Superior temporal gyrus (tissue), 1 donor: Measurements from ENCODE around the gene MALT1.
A peak's percentile ranks its signal among the peaks of the same experiment; 100 is the strongest.
"Not testable (repeated sequence)": the region's sequence is repeated elsewhere in the genome, so short reads cannot be mapped to it uniquely, and the experiment has no call there.

Source experiments
- DNase-seq: peaks from one replicate; pipeline ENCODE4 v3.0.0-alpha.2; 2016; ENCODE audit errors: extremely low spot score

The MALT1 gene

DNA sequence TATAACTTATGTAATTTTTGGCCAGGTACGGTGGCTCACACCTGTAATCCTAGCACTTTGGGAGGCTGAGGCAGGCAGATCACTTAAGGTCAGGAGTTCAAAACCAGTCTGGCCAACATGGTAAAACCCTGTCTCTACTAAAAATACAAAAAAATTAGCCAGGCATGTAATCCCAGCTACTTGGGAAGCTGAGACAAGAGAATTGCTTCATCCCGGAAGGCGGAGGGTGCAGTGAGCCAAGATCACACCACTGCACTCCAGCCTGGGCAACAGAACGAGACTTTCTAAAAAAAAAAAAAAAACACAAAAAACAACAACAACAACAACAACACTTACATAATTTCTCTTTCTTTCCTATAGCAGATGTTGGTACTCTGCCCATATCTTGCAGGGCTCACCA is 105.3 kb downstream of the MALT1 start:
- not testable (repeated sequence) for DNase-seq

DNA sequence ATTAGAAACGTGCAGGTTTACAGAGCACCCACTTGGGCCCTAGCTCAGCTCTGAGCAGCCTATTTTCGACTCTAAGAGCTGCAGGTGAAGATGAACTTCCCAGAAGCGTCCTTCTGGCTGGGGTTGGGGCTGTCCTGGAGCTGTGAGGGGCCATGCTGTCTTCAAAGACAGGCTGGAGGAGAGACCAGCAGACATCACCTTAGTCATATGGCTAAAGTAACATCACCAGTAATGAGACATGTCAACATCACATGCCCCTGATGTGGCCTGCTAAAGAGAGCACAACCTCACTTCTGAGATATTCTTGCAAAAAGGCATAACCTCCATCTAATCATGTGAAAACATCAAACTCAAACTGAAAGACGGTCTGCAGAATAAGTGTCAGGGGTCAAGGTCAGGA is 106.2 kb downstream of the MALT1 start:
- no peak for DNase-seq

DNA sequence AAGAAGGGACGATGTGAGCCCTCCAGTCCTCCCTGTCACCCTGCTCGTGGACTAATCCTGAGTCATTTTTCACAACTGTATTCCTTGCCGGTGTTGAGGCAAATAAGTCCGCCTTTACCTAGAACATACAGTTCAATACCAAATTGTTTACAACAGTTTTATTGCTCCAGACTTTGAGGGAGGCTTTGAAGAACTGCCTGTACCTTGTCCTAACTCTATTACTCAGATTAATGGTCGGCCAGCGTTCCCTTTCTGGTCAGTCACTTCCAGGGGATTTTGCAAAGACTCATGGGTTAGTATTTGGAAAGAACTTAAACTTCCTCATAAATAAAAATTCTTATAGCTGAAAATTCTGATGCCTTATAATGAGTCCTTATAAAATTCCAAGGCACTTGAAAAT is 108.3 kb downstream of the MALT1 start:
- no peak for DNase-seq

DNA sequence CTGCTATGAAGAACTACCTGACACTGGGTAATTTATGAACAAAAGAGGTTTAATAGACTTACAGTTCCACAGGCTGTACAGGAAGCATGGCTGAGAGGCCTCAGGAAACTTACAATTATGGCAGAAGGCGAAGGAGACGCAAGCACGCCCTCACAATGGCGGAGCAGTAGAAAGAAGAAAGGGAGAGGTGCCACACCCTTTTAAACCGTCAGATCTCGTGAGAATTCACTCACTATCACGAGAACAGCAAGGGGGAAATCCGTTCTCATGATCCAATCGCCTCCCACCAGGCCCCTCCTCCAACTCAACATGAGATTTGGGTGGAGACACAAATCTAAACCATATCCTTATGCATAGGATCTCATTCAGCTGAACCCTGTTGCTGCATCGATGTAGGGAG is 108.8 kb downstream of the MALT1 start:
- DNase-seq: no peak

DNA sequence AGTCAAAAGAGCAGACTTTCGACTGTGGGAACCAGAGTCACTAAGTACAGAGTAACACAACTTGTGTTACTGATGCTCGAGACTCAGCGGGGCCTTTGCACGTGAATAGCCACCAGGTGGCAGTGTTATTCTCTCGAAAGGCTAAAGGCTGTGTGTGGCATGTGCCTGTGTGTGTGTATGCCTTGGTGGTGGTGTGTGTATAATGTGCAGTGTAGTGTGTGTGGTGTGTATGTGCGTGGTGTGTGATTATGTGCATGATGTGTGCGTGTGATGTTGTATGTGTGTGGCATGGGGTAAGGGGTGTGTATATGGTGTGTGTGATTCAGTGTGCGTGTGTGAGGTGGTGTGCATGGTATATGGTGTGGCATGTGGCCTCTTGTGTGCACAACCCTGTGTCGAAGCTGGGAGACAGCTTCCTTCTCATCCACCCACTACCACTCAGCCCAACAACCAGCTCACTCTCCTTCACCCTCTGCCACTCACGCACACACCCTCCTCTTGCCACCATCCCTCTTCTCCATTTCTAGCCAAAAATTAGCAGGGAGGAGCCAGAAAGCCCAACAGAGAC is 110.4 kb downstream of the MALT1 start:
- peak; percentile 97 for DNase-seq

DNA sequence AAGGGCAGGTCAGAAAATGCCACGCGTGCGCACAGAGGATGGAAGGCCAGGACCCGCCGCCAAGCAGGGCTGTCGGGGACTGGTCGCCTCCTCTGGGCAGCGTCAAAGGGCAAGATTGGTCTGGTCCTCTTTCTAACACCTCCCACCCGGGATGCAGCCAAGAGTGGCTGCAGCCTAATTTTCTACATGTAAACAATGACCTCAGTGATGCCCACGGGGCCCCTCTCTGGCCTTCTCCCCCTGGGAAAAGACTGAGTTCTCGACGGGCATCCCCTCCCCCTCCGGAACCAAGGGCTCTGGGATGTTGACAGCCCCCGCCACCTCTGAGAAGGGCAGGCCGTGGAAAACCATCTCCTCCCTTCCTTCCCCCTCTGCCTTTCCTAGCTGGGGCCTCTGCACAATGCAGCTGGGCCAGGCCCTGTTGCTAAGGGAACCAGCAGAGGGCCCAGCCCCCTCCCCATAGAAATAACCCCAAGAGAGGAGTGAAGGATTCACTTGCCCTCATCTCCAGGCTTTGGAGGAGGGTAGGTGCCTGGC is 113.4 kb downstream of the MALT1 start:
- DNase-seq: no peak

DNA sequence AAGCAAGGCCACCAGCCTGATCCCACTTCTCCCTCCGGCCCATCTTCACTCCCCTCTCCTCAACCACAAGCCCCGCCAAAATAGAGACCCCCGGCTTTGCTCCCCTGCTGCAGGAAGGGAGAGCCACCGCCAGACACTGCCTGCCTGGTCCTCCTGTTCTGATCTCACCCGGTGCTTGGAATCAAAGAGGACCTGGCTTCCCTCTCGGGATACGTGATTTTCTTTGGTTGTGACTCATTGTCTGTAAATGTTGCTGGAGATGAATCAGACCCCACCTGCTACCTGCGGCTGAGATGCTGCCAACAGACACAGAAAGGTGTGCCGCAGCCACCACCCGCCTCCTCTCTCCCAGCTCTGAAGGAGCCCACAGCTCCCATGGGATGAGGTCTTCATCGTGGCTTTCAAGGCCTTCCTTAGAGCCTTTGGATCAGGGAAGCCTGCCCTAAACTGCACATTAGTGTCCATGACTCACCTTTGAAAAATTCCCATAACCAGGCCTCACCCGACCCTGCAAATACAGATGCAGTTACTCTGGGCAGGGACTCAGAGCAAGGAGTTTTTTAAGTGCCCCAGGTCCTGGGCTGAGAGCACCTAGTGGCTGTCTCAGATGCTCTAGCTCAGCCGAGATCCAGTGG is 114.0 kb downstream of the MALT1 start:
- no peak for DNase-seq

DNA sequence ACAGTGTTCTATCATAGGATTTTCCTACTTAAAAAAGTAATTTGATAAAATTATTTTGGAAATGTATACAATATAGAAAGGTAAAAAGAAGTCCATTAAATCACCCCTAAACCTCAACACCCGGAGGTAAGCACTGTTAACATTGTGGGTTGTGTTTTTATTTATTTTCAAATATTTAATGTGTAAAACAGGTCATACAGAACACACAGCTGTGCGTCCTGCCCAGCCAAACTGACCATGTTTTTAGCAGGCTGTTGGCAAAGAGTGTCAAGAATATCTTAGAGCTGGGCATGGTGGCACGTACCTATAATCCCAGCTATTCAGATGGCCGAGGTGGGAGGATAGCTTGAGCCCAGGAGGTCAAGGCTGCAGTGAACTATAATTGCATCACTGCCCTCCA is 114.6 kb downstream of the MALT1 start:
- no peak for DNase-seq

DNA sequence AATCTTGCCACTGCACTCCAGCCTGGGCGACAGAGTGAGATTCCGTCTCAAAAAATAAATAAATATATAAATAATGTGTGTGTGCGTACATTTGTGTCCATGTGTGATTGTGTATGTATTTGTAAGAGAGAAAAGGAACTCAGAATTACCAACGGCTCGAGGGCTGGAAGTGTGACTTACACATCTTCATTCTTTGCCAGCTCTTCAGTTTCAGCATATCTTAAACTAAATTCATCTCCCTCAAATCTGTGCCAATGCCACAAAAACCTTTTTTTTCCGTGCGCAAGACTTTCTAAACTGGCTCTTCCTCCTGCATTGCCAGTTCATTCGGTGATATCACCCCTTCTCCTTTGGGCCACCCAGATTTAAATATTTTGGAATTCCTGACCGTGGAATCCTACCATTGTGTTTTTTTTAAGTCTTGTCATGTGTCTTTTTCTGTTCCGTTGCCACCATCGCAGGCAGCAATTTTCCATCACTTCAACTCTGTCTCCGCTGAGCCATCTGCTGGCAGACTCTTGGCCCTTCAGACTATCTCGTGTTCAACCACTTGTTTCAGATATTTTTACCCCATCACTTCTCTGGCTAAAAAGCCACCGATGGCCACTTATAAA is 116.4 kb downstream of the MALT1 start:
- peak; percentile 73 for DNase-seq

DNA sequence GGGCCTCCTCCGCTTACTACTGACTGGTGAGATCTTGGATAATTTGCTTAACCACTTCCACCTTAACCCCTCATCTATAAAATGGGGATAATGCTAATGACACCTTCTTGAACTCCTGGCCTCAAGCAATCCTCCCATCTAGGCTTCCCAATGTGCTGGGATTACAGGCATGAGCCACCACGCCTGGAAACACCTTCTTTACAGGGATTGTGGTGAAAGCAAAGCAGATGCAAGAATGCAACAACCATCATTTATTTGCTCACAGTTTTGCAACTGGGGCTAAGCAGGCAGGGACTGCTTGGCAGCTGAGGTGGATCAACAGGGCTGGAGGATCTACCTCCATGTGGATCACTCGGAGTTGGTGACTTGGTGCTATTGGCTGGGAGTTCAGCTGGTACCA is 117.2 kb downstream of the MALT1 start:
- DNase-seq: no peak

DNA sequence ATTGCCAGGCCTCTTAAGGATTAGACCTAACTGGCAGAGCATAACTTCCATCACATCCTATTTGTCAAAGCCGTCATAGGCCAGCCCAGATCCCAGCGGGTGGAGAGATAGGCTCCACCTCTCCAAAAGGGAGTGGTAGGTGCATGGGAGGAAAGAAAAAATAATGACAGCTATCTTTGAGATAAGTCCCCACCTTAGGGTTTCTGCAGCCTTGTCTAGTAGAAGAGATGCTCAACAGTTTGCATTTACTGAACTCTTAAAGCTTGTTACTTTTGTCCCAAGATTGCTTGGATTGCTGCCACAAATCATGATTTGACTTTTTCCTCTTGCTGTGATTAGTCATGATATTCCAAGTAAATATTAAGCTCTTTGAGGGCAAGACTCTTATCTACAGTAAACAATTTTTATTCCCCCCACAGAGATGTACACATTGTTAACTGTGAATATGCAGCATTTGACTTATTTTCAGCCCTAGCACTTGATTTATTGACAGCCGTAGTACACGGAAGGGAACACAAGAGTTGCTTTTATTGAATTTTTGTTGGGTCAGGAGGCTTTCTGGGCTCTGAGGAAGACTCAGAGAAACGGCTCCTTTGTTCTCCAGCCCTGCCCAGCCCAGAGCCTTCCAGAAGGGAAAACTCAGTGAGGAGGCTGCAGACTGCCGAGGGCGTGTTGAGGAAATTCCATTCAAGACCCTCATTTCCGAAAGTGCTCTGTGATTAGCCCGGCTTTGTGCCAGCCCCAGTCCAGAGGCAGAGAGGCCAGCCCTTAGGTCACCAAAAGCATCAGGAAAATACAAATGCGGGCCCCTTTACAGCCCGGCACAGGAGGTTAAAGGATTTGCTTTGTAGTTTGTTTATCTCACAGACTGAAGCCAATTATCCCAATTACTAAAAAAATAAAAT is 118.0 kb downstream of the MALT1 start:
- DNase-seq: peak; percentile 80

DNA sequence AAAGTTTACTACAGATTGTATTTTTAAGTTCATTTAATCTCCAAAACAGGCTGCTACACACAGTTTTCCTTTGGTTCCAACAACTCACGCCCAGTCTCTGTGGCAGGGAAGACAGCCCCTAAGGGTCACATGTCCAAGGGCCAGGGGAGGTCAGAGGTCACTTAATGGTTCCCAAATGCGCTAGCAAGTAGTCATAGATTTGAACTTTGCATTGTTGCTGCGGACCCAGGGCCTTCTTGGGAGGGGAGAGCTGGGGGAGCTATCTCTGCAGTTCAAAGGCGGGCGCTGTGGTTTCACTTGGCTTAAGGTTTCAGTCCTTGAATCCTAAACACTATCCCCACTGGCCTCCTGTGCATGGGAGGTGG is 118.6 kb downstream of the MALT1 start:
- no peak for DNase-seq

DNA sequence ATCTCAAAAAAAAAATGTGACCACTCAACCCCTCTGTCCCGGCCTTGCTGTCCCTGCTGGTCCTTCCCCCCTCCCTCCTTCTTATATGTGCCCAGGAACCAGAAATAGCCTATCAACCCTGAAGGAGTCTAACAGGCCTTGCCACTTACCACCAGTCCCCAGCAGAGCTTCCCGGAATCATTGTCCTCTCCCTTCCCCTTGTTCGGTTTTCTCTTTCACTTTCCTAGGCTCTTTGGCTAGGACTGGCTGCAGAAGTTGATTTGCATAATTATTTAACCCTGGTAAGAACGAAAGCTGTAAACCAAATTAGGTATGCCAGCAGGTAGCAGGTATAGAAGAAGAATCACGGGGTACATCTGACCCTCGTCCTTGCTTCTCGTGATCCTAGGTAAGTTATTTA is 120.8 kb downstream of the MALT1 start:
- DNase-seq: no peak

DNA sequence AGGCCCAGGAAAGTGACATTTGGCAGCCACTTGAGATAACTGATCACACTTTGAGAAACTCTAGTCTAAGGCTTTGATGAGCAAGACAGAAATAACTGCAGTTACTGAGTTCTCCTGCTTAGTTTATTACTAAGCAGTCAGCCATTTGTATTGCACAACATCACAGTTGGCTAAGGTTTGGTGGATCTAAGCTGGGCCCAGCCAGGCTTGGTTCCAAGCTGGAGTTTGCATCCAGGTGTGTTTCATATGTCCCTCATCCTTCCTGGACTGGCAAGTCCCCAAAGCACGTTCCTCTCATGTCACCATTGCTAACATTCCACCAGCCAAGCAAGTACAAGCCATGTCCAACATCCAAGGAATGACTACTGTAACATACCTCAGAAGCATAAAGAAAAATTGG is 122.1 kb downstream of the MALT1 start:
- DNase-seq: no peak

DNA sequence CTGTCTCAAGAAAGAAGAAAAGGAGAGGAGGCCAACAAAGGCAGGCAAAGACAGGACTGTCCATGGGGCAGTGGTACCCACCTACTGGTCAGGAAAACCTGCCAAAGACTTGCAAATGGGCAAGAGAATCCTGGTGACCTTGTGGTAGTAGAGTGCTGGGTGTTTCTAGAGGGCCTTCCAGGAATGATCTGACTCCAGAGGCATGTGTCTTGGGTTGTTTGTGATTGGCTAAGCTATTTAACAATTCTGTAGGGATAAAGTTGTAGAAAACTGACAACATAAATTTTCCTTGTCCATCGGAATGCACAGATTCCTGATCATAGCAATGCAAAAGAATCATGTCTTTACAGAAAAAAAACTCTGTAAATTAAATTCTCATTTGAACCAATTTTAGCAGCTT is 125.0 kb downstream of the MALT1 start:
- DNase-seq: no peak

DNA sequence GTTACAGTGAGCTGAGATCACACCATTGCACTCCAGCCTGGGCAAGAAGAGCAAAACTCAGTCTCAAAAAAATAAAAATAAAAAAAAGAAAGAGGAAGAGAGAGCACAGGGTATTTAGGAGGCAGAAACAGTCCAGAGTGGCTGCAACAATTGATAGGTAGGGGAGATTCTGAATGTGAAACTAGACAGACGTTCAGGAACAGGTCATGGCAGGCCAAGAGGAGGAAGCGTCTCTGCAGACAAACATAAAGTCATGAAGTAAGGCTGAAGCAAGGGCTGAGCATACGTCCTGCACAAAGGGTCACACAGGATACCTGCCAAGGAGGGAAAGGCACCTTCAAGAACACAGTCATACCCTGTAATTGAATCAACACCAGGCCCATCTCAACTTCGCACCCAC is 129.3 kb downstream of the MALT1 start:
- DNase-seq: no peak

DNA sequence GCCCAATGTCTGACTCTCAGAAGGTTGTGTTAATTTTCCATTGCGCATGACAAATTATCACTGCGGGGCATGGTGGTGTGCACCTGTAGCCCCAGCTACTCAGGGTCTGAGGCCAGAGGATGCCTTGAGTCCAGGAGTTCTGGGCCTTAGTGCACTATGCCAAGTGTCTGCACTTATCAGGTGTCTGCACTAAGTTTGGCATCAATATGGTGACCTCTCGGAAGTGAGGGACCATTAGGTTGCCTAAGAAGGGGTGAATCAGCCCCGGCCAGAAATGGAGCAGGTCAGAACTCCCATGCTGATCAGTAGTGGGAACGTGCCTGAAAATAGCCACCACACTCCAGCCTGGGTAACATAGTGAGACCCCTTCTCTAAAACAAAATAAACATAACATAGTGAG is 131.7 kb downstream of the MALT1 start:
- no peak for DNase-seq

DNA sequence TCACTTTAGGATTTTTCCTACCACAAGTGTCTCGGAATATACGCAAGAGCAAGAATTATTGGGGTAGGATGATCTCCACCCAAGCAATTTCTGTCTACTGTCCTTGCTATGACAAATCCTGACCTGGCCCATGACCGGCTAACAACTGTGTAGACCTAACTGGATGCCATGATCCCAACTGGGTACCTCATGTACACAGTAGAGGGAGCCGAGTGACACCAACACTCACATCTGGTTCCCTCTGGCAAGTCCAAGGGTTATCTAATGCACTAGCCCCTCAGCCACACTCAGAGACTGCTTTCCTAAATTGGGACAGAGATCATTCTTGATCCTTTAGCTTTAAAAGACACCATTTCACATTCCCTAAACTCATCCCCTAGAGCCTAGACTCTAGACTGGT is 132.7 kb downstream of the MALT1 start:
- DNase-seq: no peak
